Prostate gland (tissue), 2 donors: ENCODE results near the gene ERCC1.

Source experiments
- CTCF ChIP-seq, 4 experiments: fragments of 200-600 bp in 2 of 4; fragments of 450-650 bp in 2 of 4; sonication (generic) in 2 of 4; IDR thresholded peaks; 1 replicate in 3 of 4; 2 replicates in 1 of 4; pipeline ENCODE4 v1.5.1; 2016 to 2019; ENCODE audit warnings: antibody characterized with exemption in 4 of 4, mild to moderate bottlenecking in 2 of 4, moderate library complexity in 2 of 4
- POLR2A ChIP-seq: fragments of 450-650 bp; IDR thresholded peaks from one replicate; pipeline ENCODE4 v1.6.1; 2016; ENCODE audit warnings: antibody characterized with exemption, mild to moderate bottlenecking
- POLR2AphosphoS5 ChIP-seq: sonication (generic); formaldehyde crosslinking; IDR thresholded peaks from one replicate; pipeline ENCODE4 v1.6.1; 2017; ENCODE audit warnings: antibody characterized with exemption

GRCh38 chr19:45395821-45396617, 27.7 kb downstream of the ERCC1 start:
- TF ChIP-seq POLR2A = no peak
- TF ChIP-seq CTCF (IDR thresholded peaks at IDR 0.05) = no peak
- TF ChIP-seq POLR2AphosphoS5 = no peak
